Activated naive CD4-positive, alpha-beta T cell treated with anti-CD3 and anti-CD28 coated beads, Interleukin-2, amount 50 U/mL, for 24 hours (primary cell): Measurements from ENCODE around the gene GAS2L1.

Experiments
- H3K27ac Mint-ChIP-seq: one replicate; pipeline ENCODE4 v1.8.0; 2021; ENCODE audit warnings: mild to moderate bottlenecking, mixed read lengths
- H3K27me3 Mint-ChIP-seq: one replicate; pipeline ENCODE4 v1.8.0; 2021; ENCODE audit warnings: mixed read lengths
- H3K36me3 Mint-ChIP-seq: one replicate; pipeline ENCODE4 v1.8.0; 2021; ENCODE audit warnings: mixed read lengths
- H3K4me1 Mint-ChIP-seq: one replicate; pipeline ENCODE4 v1.8.0; 2021; ENCODE audit warnings: mixed read lengths
- H3K4me3 Mint-ChIP-seq: one replicate; pipeline ENCODE4 v1.8.0; 2021; ENCODE audit warnings: mild to moderate bottlenecking, mixed read lengths
- H3K9me3 Mint-ChIP-seq: one replicate; pipeline ENCODE4 v1.8.0; 2021; ENCODE audit warnings: mixed read lengths

GAS2L1 gene

DNA sequence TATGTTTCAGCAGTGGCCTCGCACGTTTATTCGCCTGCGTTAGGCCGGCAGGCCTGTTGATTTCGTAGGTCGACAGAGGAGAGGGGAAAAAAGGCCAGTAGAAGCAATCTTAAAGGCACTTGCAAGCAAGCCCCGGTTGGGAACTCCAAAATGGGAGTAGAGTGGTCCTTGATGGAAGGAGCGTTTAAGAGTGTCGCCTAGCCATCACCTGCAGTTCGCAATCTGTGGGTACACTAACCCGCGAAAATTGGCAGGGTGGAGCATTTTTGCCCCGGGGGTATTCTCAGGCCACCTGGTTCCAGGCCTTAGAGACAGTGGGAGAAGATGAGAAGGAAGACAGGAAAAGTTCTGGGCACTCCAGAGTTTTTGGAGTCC is 37.2 kb upstream of the GAS2L1 start:
- Mint-ChIP-seq H3K36me3 (peaks cover 40% of the 10 kb centered on the region), H3K4me1 (peaks cover 62% of the 10 kb centered on the region), H3K9me3 (no peaks in the 10 kb centered on the region), H3K27ac (peak overlapping the region; percentile 98), H3K4me3 (peak overlapping the region; percentile 95), H3K27me3 (no peaks in the 10 kb centered on the region)

- no peaks in the 10 kb centered on the region for H3K27me3 Mint-ChIP-seq
- no peaks in the 10 kb centered on the region for H3K9me3 Mint-ChIP-seq
- peaks cover 41% of the 10 kb centered on the region for H3K36me3 Mint-ChIP-seq
- peaks cover 69% of the 10 kb centered on the region for H3K4me1 Mint-ChIP-seq
- H3K27ac Mint-ChIP-seq: peak overlapping the region; percentile 98
- H3K4me3 Mint-ChIP-seq: peak overlapping the region; percentile 95
These were observed 36.5 kb upstream of the GAS2L1 start for GRCh38 chr22:29269731-29270474.

GRCh38 chr22:29270475-29271271 is 35.8 kb upstream of the GAS2L1 start:
- Mint-ChIP-seq H3K27me3 (no peaks in the 10 kb centered on the region), H3K27ac (peak overlapping the region; percentile 98), H3K9me3 (no peaks in the 10 kb centered on the region), H3K4me1 (peaks cover 76% of the 10 kb centered on the region), H3K4me3 (peak overlapping the region; percentile 95), H3K36me3 (peaks cover 41% of the 10 kb centered on the region)

DNA sequence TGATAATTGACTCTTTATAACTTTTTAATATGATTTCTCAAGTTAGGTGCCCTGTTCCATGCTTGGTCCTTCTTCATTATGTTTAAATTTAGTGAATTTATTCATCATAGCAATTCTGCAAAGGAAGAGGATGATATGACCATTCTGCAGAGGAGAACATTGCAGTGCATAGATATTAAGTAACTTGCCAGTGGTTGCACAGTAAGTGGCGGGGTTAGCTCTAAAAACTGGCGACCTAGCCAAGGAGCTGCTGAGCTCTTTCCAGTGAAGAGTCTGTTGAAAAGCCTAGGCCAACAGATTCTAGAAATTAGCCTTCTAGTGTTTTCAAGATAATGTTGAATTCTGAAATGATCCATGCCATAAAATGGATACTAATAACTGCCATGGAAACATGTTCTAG is 33.8 kb upstream of the GAS2L1 start:
- H3K36me3 Mint-ChIP-seq: peaks cover 43% of the 10 kb centered on the region
- no peaks in the 10 kb centered on the region for H3K9me3 Mint-ChIP-seq
- peaks cover 80% of the 10 kb centered on the region for H3K4me1 Mint-ChIP-seq
- H3K27ac Mint-ChIP-seq: no peak overlapping the region
- no peaks in the 10 kb centered on the region for H3K27me3 Mint-ChIP-seq
- peak overlapping the region; percentile 95 for H3K4me3 Mint-ChIP-seq

DNA sequence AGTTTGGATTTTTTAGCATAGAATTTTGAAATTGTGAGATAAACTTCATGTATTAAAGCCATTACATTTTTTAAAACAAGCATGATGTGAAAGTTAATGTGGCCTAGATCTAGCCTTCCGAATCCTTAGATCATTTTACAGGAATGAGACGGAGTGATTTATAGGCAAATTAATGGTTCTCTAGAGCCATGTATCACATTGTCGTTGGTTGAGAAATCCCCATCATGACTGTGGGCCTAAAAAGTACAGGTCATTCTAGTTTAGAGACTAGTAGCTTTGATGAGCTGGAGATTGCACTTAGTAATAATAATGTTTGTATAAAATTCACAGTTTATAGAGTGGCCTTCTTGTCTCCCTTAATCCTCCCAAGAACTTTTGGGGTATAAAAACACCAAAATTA is 31.3 kb upstream of the GAS2L1 start:
- Mint-ChIP-seq H3K4me1 (peaks cover 84% of the 10 kb centered on the region), H3K27ac (peak overlapping the region; percentile 42), H3K9me3 (no peaks in the 10 kb centered on the region), H3K27me3 (no peaks in the 10 kb centered on the region), H3K36me3 (peaks cover 38% of the 10 kb centered on the region), H3K4me3 (no peak overlapping the region)

DNA sequence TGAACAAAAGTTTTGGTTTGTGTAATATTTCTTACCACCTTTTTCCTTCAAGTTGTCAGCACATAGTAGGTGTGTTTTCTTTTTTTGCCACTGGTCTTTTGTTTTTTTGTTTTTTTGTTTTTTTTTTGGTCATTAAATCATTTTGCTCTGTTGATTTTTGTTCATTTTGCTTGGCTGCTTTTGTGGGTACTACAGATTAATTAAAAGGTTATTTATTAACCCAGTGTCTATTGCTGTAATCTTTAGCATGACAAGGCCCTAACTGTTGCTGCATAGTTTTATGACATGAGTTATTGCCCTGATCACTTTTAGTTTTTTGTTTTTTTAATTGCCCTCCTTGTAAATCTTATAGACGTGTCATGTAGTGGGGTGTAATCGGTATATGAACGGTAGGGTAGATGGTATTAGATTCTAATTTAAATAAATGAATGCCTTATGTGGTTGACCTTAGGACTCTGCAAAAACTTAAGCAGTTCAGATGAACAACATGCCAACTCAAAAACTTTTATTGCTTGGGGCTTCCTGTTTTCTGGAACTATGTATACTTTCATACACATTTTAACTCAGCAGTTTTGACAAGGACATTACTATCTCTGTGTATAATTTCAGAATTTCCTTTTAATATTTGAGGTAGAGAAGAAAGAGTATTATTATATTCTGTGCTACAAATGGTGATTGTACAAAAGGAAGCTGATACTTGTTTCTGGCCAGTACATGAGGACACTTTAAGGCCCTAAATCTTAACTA is 30.5 kb upstream of the GAS2L1 start:
- Mint-ChIP-seq H3K4me3 (no peak overlapping the region), H3K4me1 (peaks cover 79% of the 10 kb centered on the region), H3K27ac (peak overlapping the region; percentile 49), H3K9me3 (no peaks in the 10 kb centered on the region), H3K36me3 (peaks cover 32% of the 10 kb centered on the region), H3K27me3 (no peaks in the 10 kb centered on the region)

GRCh38 chr22:29277927-29278326 is 28.5 kb upstream of the GAS2L1 start:
- peaks cover 64% of the 10 kb centered on the region for H3K4me1 Mint-ChIP-seq
- H3K4me3 Mint-ChIP-seq: no peak overlapping the region
- H3K27ac Mint-ChIP-seq: peak overlapping the region; percentile 76
- no peaks in the 10 kb centered on the region for H3K27me3 Mint-ChIP-seq
- no peaks in the 10 kb centered on the region for H3K9me3 Mint-ChIP-seq
- H3K36me3 Mint-ChIP-seq: peaks cover 28% of the 10 kb centered on the region

GRCh38 chr22:29284196-29284595 is 22.3 kb upstream of the GAS2L1 start:
- Mint-ChIP-seq H3K9me3 (no peaks in the 10 kb centered on the region), H3K27me3 (no peaks in the 10 kb centered on the region), H3K4me3 (no peak overlapping the region), H3K27ac (peak overlapping the region; percentile 67), H3K4me1 (peaks cover 23% of the 10 kb centered on the region), H3K36me3 (peaks cover 21% of the 10 kb centered on the region)

DNA sequence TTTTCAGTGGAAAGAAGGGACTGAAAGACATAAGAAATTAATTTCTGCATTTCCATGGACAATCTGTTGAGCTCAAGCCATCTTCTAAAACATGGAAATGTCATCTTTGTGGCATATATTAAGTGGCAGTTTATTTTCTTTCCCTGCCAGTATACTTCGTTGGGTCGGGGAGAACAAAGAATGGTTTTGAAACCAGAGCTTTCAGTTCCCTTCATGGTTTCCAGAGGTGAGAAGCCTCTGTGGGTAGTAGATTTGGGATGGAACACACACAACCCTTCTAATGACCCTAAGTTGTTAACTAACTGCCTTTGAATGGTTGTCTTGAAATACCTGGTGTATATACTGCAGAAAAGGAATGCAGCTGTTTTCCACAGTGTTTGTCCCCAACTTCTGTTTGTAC is 17.6 kb upstream of the GAS2L1 start:
- H3K27ac Mint-ChIP-seq: peak overlapping the region; percentile 23
- H3K36me3 Mint-ChIP-seq: peaks cover 26% of the 10 kb centered on the region
- H3K9me3 Mint-ChIP-seq: no peaks in the 10 kb centered on the region
- H3K27me3 Mint-ChIP-seq: no peaks in the 10 kb centered on the region
- peaks cover 14% of the 10 kb centered on the region for H3K4me1 Mint-ChIP-seq
- no peak overlapping the region for H3K4me3 Mint-ChIP-seq

- H3K4me3 Mint-ChIP-seq: no peak overlapping the region
- H3K27ac Mint-ChIP-seq: no peak overlapping the region
- no peaks in the 10 kb centered on the region for H3K27me3 Mint-ChIP-seq
- peaks cover 23% of the 10 kb centered on the region for H3K36me3 Mint-ChIP-seq
- H3K4me1 Mint-ChIP-seq: peaks cover 14% of the 10 kb centered on the region
- H3K9me3 Mint-ChIP-seq: no peaks in the 10 kb centered on the region
These were observed 16.4 kb upstream of the GAS2L1 start for GRCh38 chr22:29290061-29290460.

- peak overlapping the region; percentile 8 for H3K27ac Mint-ChIP-seq
- peaks cover 9% of the 10 kb centered on the region for H3K4me1 Mint-ChIP-seq
- H3K4me3 Mint-ChIP-seq: no peak overlapping the region
- no peaks in the 10 kb centered on the region for H3K27me3 Mint-ChIP-seq
- H3K9me3 Mint-ChIP-seq: no peaks in the 10 kb centered on the region
- peaks cover 26% of the 10 kb centered on the region for H3K36me3 Mint-ChIP-seq
These were observed 15.2 kb upstream of the GAS2L1 start for GRCh38 chr22:29291215-29291614.

DNA sequence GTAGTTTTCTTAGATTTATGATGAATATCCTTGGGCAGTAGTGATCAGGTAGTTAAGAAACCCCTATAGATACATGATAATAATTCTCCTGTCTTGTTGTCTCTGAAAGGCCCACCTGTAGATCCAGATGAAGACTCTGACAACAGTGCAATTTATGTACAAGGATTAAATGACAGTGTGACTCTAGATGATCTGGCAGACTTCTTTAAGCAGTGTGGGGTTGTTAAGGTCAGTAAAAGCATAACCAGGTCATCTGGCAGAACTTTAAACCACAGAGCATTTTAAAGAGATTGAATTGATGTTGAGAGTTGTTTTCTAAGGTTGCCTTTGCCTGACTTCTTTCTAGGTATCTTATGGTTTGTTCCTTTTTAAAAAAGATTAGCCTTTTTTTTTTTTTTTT is 14.1 kb upstream of the GAS2L1 start:
- no peaks in the 10 kb centered on the region for H3K27me3 Mint-ChIP-seq
- peaks cover 20% of the 10 kb centered on the region for H3K36me3 Mint-ChIP-seq
- no peak overlapping the region for H3K27ac Mint-ChIP-seq
- H3K4me1 Mint-ChIP-seq: peaks cover 7% of the 10 kb centered on the region
- H3K4me3 Mint-ChIP-seq: no peak overlapping the region
- no peaks in the 10 kb centered on the region for H3K9me3 Mint-ChIP-seq

- no peak overlapping the region for H3K27ac Mint-ChIP-seq
- peaks cover 22% of the 10 kb centered on the region for H3K36me3 Mint-ChIP-seq
- no peaks in the 10 kb centered on the region for H3K4me1 Mint-ChIP-seq
- H3K27me3 Mint-ChIP-seq: no peaks in the 10 kb centered on the region
- no peaks in the 10 kb centered on the region for H3K9me3 Mint-ChIP-seq
- H3K4me3 Mint-ChIP-seq: no peak overlapping the region
These were observed 7.8 kb upstream of the GAS2L1 start for GRCh38 chr22:29298641-29299040.

- Mint-ChIP-seq H3K27me3 (peaks cover under 1% of the 10 kb centered on the region), H3K4me1 (no peaks in the 10 kb centered on the region), H3K36me3 (peaks cover 22% of the 10 kb centered on the region), H3K9me3 (no peaks in the 10 kb centered on the region), H3K4me3 (no peak overlapping the region), H3K27ac (no peak overlapping the region)
These were observed 7.1 kb upstream of the GAS2L1 start for GRCh38 chr22:29299136-29299900.

- H3K4me1 Mint-ChIP-seq: no peaks in the 10 kb centered on the region
- H3K36me3 Mint-ChIP-seq: peaks cover 22% of the 10 kb centered on the region
- H3K9me3 Mint-ChIP-seq: no peaks in the 10 kb centered on the region
- H3K27me3 Mint-ChIP-seq: peaks cover 4% of the 10 kb centered on the region
- no peak overlapping the region for H3K27ac Mint-ChIP-seq
- H3K4me3 Mint-ChIP-seq: no peak overlapping the region
These were observed 6.0 kb upstream of the GAS2L1 start for GRCh38 chr22:29300467-29300806.
